A673 (cell line): ENCODE data around the gene CCDC88C. TPM values are rescaled to one million over a fixed set of nuclear protein-coding genes. Genes with fewer than 3 reads are reported as not detected.

Experiments
- BruUV-seq: library from RNA; stranded (reverse); fragments of 400-500 nt; replicated peaks from 2 replicates; lab custom pipeline; 2021; lab: Mats Ljungman, UMichigan
- CTCF ChIA-PET: fragments of 300-600 bp; sonication (Branson Sonifier 250); formaldehyde crosslinking; loops from one replicate; lab custom pipeline; 2022; ENCODE audit warnings: antibody characterized with exemption; lab: Charles Lee
- POLR2A ChIA-PET: fragments of 300-600 bp; sonication (Branson Sonifier 250); formaldehyde crosslinking; loops from one replicate; lab custom pipeline; 2022; ENCODE audit warnings: antibody characterized with exemption; ENCODE audit not compliant: low non-redundant PET; lab: Charles Lee
- DNase-seq: peaks from one replicate; pipeline ENCODE4 v3.0.0-alpha.2; 2015; ENCODE audit warnings: low spot score
- H3K27ac ChIP-seq: fragments of 200-600 bp; sonication (generic); 2 replicates; pipeline ENCODE4 v1.5.1; 2016; ENCODE audit warnings: mixed run types, low read depth, mild to moderate bottlenecking, mixed read lengths, antibody characterized with exemption, low read length; ENCODE audit not compliant: poor library complexity, severe bottlenecking
- H3K27me3 ChIP-seq: fragments of 200-600 bp; sonication (generic); replicated peaks from 2 replicates; pipeline ENCODE4 v1.6.1; 2017; ENCODE audit warnings: mixed run types, low read depth, mild to moderate bottlenecking, mixed read lengths, antibody characterized with exemption, low read length; ENCODE audit not compliant: insufficient read depth, poor library complexity
- H3K36me3 ChIP-seq: fragments of 200-600 bp; sonication (generic); 2 replicates; pipeline ENCODE4 v1.6.1; 2016; ENCODE audit warnings: mixed run types, mild to moderate bottlenecking, mixed read lengths, antibody characterized with exemption, low read length; ENCODE audit not compliant: insufficient read depth, poor library complexity, severe bottlenecking
- H3K4me1 ChIP-seq: fragments of 200-600 bp; sonication (generic); 2 replicates; pipeline ENCODE4 v1.6.1; 2017; ENCODE audit warnings: mixed run types, mild to moderate bottlenecking, mixed read lengths, antibody characterized with exemption, low read length; ENCODE audit not compliant: insufficient read depth, poor library complexity, severe bottlenecking
- H3K4me3 ChIP-seq: fragments of 200-600 bp; sonication (generic); 2 replicates; pipeline ENCODE4 v1.5.1; 2016; ENCODE audit warnings: low read depth, mixed run types, mild to moderate bottlenecking, mixed read lengths, low read length; ENCODE audit not compliant: poor library complexity, severe bottlenecking
- H3K9me3 ChIP-seq: fragments of 200-600 bp; sonication (generic); 2 replicates; pipeline ENCODE4 v1.6.1; 2016; ENCODE audit warnings: mixed run types, low read depth, mild to moderate bottlenecking, mixed read lengths, antibody characterized with exemption, low read length; ENCODE audit not compliant: poor library complexity, severe bottlenecking
- EZH2 ChIP-seq: fragments of 200-600 bp; sonication (generic); IDR thresholded peaks from 2 replicates; pipeline ENCODE4 v1.6.1; 2017; ENCODE audit warnings: borderline replicate concordance, low read depth, mild to moderate bottlenecking, mixed read lengths, antibody characterized with exemption, low read length; ENCODE audit not compliant: poor library complexity, severe bottlenecking
- intact Hi-C: fragments of 100-400 bp; cut with micrococcal nuclease; formaldehyde crosslinking; loops from one replicate; pipeline ENCODE4 v1.10.0; 2022; ENCODE audit not compliant: unreplicated experiment
- total RNA-seq: library from RNA; stranded (reverse); gene quantifications from 2 replicates; pipeline ENCODE4 v1.2.3, GENCODE V29; 2021
- TF ChIP-seq, protein P1 (sequence below): fragments of 300-800, 200-600 bp; sonication (generic); conservative IDR thresholded peaks from 2 replicates; pipeline ENCODE4 v1.5.1; 2017; ENCODE audit warnings: low read depth, mild to moderate bottlenecking, antibody characterized with exemption, low read length, moderate library complexity, mixed read lengths

CCDC88C gene
- total RNA-seq, 1 experiment from 2014 or later, result 49.1 TPM

DNA sequence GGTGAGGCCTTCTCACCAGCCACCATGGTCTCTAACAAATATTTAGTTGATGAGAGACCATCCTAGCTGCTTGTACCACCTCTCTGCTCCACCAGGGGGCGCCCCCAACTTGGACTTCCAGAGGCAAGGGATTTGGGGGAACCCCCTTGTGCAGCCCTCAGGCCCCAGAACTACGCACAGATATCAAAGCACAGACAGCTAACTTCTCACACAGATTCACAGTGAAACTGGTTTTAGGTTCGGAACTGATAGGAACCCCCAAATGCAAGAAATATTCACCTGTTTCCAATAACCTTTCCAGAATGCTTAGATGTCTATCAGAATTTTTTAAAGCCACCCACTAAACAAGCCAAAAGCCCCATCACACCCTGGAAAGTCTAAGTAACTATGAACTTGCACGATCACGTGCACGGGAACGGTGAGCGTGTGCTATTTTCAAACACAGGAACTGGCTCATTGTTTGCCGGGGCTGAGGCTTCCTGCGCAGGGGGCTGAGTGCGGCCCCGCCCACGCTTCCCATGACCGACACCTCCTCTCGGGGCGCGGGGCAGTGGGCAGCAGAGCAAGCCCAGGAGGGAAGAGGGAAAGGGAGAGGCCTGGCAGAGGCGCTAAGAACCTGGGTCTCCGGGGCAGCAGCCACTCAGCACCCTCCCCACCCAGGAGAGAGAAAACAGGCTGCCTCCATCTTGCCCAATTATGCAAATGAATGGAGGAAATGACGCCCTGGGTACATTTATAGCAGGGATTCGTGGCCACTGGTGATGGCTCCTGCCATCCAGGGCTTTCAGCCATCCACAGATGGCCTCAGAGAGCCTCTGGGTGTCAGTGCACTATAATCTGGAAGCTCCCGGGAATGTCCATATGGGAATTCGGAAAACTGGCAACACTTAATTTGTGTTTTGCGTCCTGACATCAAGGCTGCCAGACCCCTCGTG lies 93.7 kb downstream of the CCDC88C start:
- H3K27ac ChIP-seq, result peak overlapping the region; percentile 60
- peak; percentile 84 for DNase-seq
- CTCF ChIA-PET, result interaction anchor here (0.6 to 1.9 kb wide), 12 partner anchors 11 to 411 kb away, joined by 3 to 19 read pairs (median 5); partner anchors contain the start of gene CCDC88C
- intact Hi-C loops, result loop anchor here (1.0 to 5.0 kb wide), 2 partner anchors 94 to 588 kb away; no protein-coding TSS in a partner anchor
- peaks cover 4% of the 10 kb centered on the region for H3K36me3 ChIP-seq
- no peaks in the 10 kb centered on the region for H3K27me3 ChIP-seq
- TF ChIP-seq, protein P1, sequence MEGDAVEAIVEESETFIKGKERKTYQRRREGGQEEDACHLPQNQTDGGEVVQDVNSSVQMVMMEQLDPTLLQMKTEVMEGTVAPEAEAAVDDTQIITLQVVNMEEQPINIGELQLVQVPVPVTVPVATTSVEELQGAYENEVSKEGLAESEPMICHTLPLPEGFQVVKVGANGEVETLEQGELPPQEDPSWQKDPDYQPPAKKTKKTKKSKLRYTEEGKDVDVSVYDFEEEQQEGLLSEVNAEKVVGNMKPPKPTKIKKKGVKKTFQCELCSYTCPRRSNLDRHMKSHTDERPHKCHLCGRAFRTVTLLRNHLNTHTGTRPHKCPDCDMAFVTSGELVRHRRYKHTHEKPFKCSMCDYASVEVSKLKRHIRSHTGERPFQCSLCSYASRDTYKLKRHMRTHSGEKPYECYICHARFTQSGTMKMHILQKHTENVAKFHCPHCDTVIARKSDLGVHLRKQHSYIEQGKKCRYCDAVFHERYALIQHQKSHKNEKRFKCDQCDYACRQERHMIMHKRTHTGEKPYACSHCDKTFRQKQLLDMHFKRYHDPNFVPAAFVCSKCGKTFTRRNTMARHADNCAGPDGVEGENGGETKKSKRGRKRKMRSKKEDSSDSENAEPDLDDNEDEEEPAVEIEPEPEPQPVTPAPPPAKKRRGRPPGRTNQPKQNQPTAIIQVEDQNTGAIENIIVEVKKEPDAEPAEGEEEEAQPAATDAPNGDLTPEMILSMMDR, result peak; percentile 98
- TF ChIP-seq EZH2, result no peak
- POLR2A ChIA-PET, result no interaction called here
- H3K9me3 ChIP-seq, result no peaks in the 10 kb centered on the region
- H3K4me1 ChIP-seq, result peaks cover 15% of the 10 kb centered on the region
- no TSS peak for BruUV-seq
- peak overlapping the region; percentile 28 for H3K4me3 ChIP-seq

DNA sequence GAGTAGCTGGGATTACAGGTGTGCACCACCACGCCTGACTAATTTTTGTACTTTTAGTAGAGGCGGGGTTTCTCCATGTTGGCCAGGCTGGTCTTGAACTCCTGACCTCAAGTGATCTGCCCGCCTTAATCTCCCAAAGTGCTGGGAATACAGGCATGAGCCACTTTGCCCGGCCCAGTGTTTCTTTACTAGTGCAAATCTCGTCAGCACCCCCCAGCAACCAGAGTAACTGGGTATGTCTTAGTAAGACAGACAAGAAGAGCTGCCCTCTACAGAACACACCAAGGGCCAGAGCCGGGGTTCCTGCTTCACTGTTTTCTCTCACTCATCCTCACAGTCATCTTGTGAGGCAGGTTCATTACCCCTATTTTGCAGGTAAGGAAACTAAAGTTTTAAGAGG lies 94.6 kb downstream of the CCDC88C start:
- Histone ChIP-seq H3K9me3 (no peaks in the 10 kb centered on the region), H3K27ac (no peak overlapping the region), H3K36me3 (peaks cover 4% of the 10 kb centered on the region), H3K4me1 (peaks cover 16% of the 10 kb centered on the region), H3K4me3 (no peak overlapping the region), H3K27me3 (no peaks in the 10 kb centered on the region)
- BruUV-seq, result no TSS peak
- TF ChIP-seq, protein P1, result no peak
- no peak for TF ChIP-seq EZH2
- intact Hi-C loops, result loop anchor here (1.0 to 5.0 kb wide), 2 partner anchors 95 to 589 kb away; no protein-coding TSS in a partner anchor
- CTCF ChIA-PET, result interaction anchor here (0.6 to 1.9 kb wide), 9 partner anchors 10 to 411 kb away, joined by 3 to 19 read pairs (median 5); partner anchors contain the start of gene CCDC88C
- POLR2A ChIA-PET, result no interaction called here
- DNase-seq, result no peak

GRCh38 chr14:91322623-91323022 lies 95.0 kb downstream of the CCDC88C start:
- ChIA-PET POLR2A (no interaction called here), CTCF (interaction anchor here (1.6 kb wide), 1 partner anchor 93 kb away, joined by 6 read pairs; no protein-coding TSS in a partner anchor)
- Histone ChIP-seq H3K27me3 (no peaks in the 10 kb centered on the region), H3K9me3 (no peaks in the 10 kb centered on the region), H3K4me1 (peaks cover 20% of the 10 kb centered on the region), H3K4me3 (no peak overlapping the region), H3K27ac (no peak overlapping the region), H3K36me3 (peaks cover 4% of the 10 kb centered on the region)
- DNase-seq, result no peak
- no peak for TF ChIP-seq EZH2
- TF ChIP-seq, protein P1, result no peak
- BruUV-seq, result no TSS peak
- intact Hi-C loops, result loop anchor here (1.0 to 5.0 kb wide), 2 partner anchors 96 to 590 kb away; no protein-coding TSS in a partner anchor
